Esophagus muscularis mucosa (tissue), 4 donors: ENCODE results near the gene SMIM44. TPM values are rescaled to one million over a fixed set of nuclear protein-coding genes. Genes with fewer than 3 reads are reported as not detected.
A peak's percentile ranks its signal among the peaks of the same experiment; 100 is the strongest.
"Not testable (repeated sequence)": the region's sequence is repeated elsewhere in the genome, so short reads cannot be mapped to it uniquely, and the experiment has no call there.

Experiments
- DNase-seq: peaks from one replicate; pipeline ENCODE4 v3.0.0-alpha.2; 2017; ENCODE audit errors: extremely low spot score
- H3K27ac ChIP-seq, 4 donors: fragments of 200-600 bp; sonication (generic); replicated peaks in 1 of 4; 1 replicate in 3 of 4; 2 replicates in 1 of 4; pipeline ENCODE4 v1.5.1; 2016 to 2019; ENCODE audit warnings: mild to moderate bottlenecking in 1 of 4
- H3K27me3 ChIP-seq, 4 donors: fragments of 200-600 bp; sonication (generic); one replicate each; pipeline versions ENCODE4 v1.5.1 to v1.6.0; 2016 to 2019
- H3K36me3 ChIP-seq, 4 donors: fragments of 200-600 bp; sonication (generic); one replicate each; pipeline ENCODE4 v1.5.1; 2016 to 2019
- H3K4me1 ChIP-seq, 4 donors: fragments of 200-600 bp; sonication (generic); one replicate each; pipeline ENCODE4 v1.5.1; 2016 to 2019
- H3K4me3 ChIP-seq, 4 donors: fragments of 200-600 bp; sonication (generic); 1 replicate in 2 of 4; 2 replicates in 2 of 4; pipeline ENCODE4 v1.5.1; 2016 to 2019; ENCODE audit warnings: mild to moderate bottlenecking in 4 of 4, moderate library complexity in 1 of 4
- H3K9me3 ChIP-seq, 4 donors: fragments of 200-600 bp; sonication (generic); 1 replicate in 3 of 4; 2 replicates in 1 of 4; pipeline ENCODE4 v1.5.1; 2016 to 2019
- CTCF ChIP-seq, 3 experiments: fragments of 200-600 bp in 2 of 3; fragments of 450-650 bp in 1 of 3; sonication (generic) in 2 of 3; IDR thresholded peaks; one replicate each; pipeline ENCODE4 v1.5.1; 2017 to 2019; ENCODE audit warnings: antibody characterized with exemption in 3 of 3, mild to moderate bottlenecking in 2 of 3, moderate library complexity in 1 of 3
- EP300 ChIP-seq: sonication (generic); formaldehyde crosslinking; IDR thresholded peaks from one replicate; pipeline ENCODE4 v1.6.1; 2017; ENCODE audit warnings: antibody characterized with exemption
- POLR2A ChIP-seq: fragments of 450-650 bp; IDR thresholded peaks from one replicate; pipeline ENCODE4 v1.6.1; 2017; ENCODE audit warnings: antibody characterized with exemption, moderate library complexity, mild to moderate bottlenecking, low read depth
- POLR2AphosphoS5 ChIP-seq, 2 donors: sonication (generic); formaldehyde crosslinking; IDR thresholded peaks; one replicate each; pipeline ENCODE4 v1.6.1; 2017; ENCODE audit warnings: antibody characterized with exemption in 2 of 2
- WGBS: methylation state at CpG from one replicate; pipeline ENCODE4 v1.1.5; 2018; 5-methylcytosine and 5-hydroxymethylcytosine counted together
- intact Hi-C: fragments of 100-400 bp; cut with DNase I; formaldehyde crosslinking; loops from one replicate; pipeline ENCODE4 v1.15.1; 2023
- total RNA-seq, 4 donors: library from RNA; depleted of rRNA; stranded (reverse); fragments of >200 nt; gene quantifications; one replicate each; pipeline versions ENCODE4 v1.1.0 to v1.2.1, GENCODE V29; 2016

SMIM44 gene
- total RNA-seq, 4 donors from 2014 or later: not detected

GRCh38 chr19:3509566-3509989 is 26.3 kb upstream of the SMIM44 start:
- no peak for DNase-seq
- no peaks in the 10 kb centered on the region for H3K27me3 ChIP-seq
- H3K4me1 ChIP-seq: peaks cover 35 to 88% (median 63%) of the 10 kb centered on the region in 4 donors
- TF ChIP-seq CTCF (IDR thresholded peaks at IDR 0.05) (no peak), EP300 (no peak)
- H3K36me3 ChIP-seq: peaks cover 0 to 31% (median 22%) of the 10 kb centered on the region in 4 donors
- intact Hi-C loops: no loop called here
- WGBS: 84% methylated on average over 15 of the region's 15 CpGs
- no peaks in the 10 kb centered on the region for H3K9me3 ChIP-seq
- H3K4me3 ChIP-seq: no peak overlapping the region
- H3K27ac ChIP-seq: peak overlapping the region in 1 of 4 donors; percentile 1

GRCh38 chr19:3508771-3509535 is 25.7 kb upstream of the SMIM44 start:
- no peaks in the 10 kb centered on the region for H3K27me3 ChIP-seq
- H3K4me3 ChIP-seq: no peak overlapping the region
- TF ChIP-seq POLR2A (no peak), POLR2AphosphoS5 (IDR thresholded peaks at IDR 0.05) (no peak), CTCF (IDR thresholded peaks at IDR 0.05) (no peak), EP300 (no peak)
- H3K9me3 ChIP-seq: no peaks in the 10 kb centered on the region
- H3K4me1 ChIP-seq: peaks cover 35 to 81% (median 60%) of the 10 kb centered on the region in 4 donors
- WGBS: 79% methylated on average over 23 of the region's 23 CpGs
- intact Hi-C loops: no loop called here
- H3K36me3 ChIP-seq: peaks cover 0 to 31% (median 22%) of the 10 kb centered on the region in 4 donors
- H3K27ac ChIP-seq: peak overlapping the region in 1 of 4 donors; percentile 1
- no peak for DNase-seq

GRCh38 chr19:3508121-3508661 is 24.9 kb upstream of the SMIM44 start:
- H3K27me3 ChIP-seq, intact Hi-C loops, H3K9me3 ChIP-seq, DNase-seq: not testable (repeated sequence)
- peaks cover 0 to 31% (median 22%) of the 10 kb centered on the region in 4 donors for H3K36me3 ChIP-seq
- H3K27ac ChIP-seq: peak overlapping the region in 2 of 4 donors; percentile 88 to 92
- H3K4me1 ChIP-seq: peaks cover 32 to 74% (median 55%) of the 10 kb centered on the region in 4 donors
- H3K4me3 ChIP-seq: peak overlapping the region in 3 of 4 donors; percentile 88 to 91 (median 90)
- WGBS: 94% methylated on average over 18 of the region's 18 CpGs

GRCh38 chr19:3507371-3508120 is 24.3 kb upstream of the SMIM44 start:
- Histone ChIP-seq H3K36me3 (peaks cover 0 to 31% (median 22%) of the 10 kb centered on the region in 4 donors), H3K4me3 (peak overlapping the region; percentile 88 to 100 (median 90)), H3K27me3 (no peaks in the 10 kb centered on the region), H3K27ac (peak overlapping the region; percentile 88 to 92 (median 89)), H3K4me1 (peaks cover 26 to 67% (median 50%) of the 10 kb centered on the region in 4 donors), H3K9me3 (no peaks in the 10 kb centered on the region)
- TF ChIP-seq EP300 (no peak), CTCF (IDR thresholded peaks at IDR 0.05) (no peak), POLR2AphosphoS5 (IDR thresholded peaks at IDR 0.05) (no peak), POLR2A (no peak)
- WGBS: 13% methylated on average over 10 of the region's 31 CpGs
- intact Hi-C loops: no loop called here
- DNase-seq: no peak
